Transverse colon (tissue), 4 donors: ENCODE data around the gene ARFGAP1. TPM values are rescaled to one million over a fixed set of nuclear protein-coding genes. Genes with fewer than 3 reads are reported as not detected.

Source experiments
- DNase-seq: peaks from one replicate; pipeline ENCODE4 v3.0.0-alpha.2; 2019
- H3K27ac ChIP-seq, 4 donors: fragments of 200-600 bp; sonication (generic); 2 replicates each; pipeline ENCODE4 v1.5.1; 2016 to 2018; ENCODE audit warnings: inconsistent platforms in 4 of 4
- H3K27me3 ChIP-seq: fragments of 200-600 bp; sonication (generic); 2 replicates; pipeline ENCODE4 v1.5.1; 2017; ENCODE audit warnings: inconsistent platforms
- H3K36me3 ChIP-seq, 4 donors: fragments of 200-600 bp; sonication (generic); 2 replicates each; pipeline ENCODE4 v1.5.1; 2017 to 2019; ENCODE audit warnings: inconsistent platforms in 4 of 4
- H3K4me1 ChIP-seq, 4 donors: fragments of 200-600 bp; sonication (generic); 2 replicates each; pipeline ENCODE4 v1.5.1; 2017 to 2020; ENCODE audit warnings: inconsistent platforms in 4 of 4
- H3K4me3 ChIP-seq, 4 donors: fragments of 200-600 bp; sonication (generic); 1 replicate in 1 of 4; 2 replicates in 3 of 4; pipeline versions ENCODE4 v1.5.1 to v1.6.1; 2017 to 2019; ENCODE audit warnings: inconsistent platforms in 4 of 4
- H3K9me3 ChIP-seq, 2 donors: fragments of 200-600 bp; sonication (generic); 2 replicates each; pipeline ENCODE4 v1.5.1; 2017 to 2019; ENCODE audit warnings: inconsistent platforms in 2 of 2
- CTCF ChIP-seq, 5 experiments: fragments of 200-600 bp in 3 of 5; fragments of 450-650 bp in 2 of 5; sonication (generic) in 3 of 5; IDR thresholded peaks; 1 replicate in 2 of 5; 2 replicates in 3 of 5; pipeline ENCODE4 v1.5.1; 2016 to 2017; ENCODE audit warnings: antibody characterized with exemption in 5 of 5, inconsistent platforms in 3 of 5, mild to moderate bottlenecking in 2 of 5, moderate library complexity in 1 of 5
- EP300 ChIP-seq: sonication (generic); formaldehyde crosslinking; IDR thresholded peaks from one replicate; pipeline ENCODE4 v1.6.1; 2017; ENCODE audit warnings: antibody characterized with exemption, low read depth
- POLR2A ChIP-seq: fragments of 450-650 bp; IDR thresholded peaks from one replicate; pipeline ENCODE4 v1.6.1; 2016; ENCODE audit warnings: antibody characterized with exemption, mild to moderate bottlenecking, moderate library complexity
- POLR2AphosphoS5 ChIP-seq, 3 donors: sonication (generic); formaldehyde crosslinking; IDR thresholded peaks; one replicate each; pipeline ENCODE4 v1.6.1; 2016; ENCODE audit warnings: antibody characterized with exemption in 3 of 3
- WGBS, 2 donors: methylation state at CpG; one replicate each; pipeline ENCODE4 v1.1.5; 2018; ENCODE audit warnings: low coverage in 1 of 2; 5-methylcytosine and 5-hydroxymethylcytosine counted together
- in situ Hi-C, 4 donors: fragments of 200-750 bp; cut with MboI; loops; one replicate each; pipeline versions ENCODE4 v1.15.0 to v1.15.1; 2017; ENCODE audit warnings: low sequenced_read_pairs in 3 of 4, low pct_ligation_motif_present in 1 of 4, low pct_unique_long_range_greater_than_20kb in 1 of 4
- intact Hi-C: fragments of 100-400 bp; cut with DNase I; formaldehyde crosslinking; loops from one replicate; pipeline ENCODE4 v1.15.1; 2023; ENCODE audit warnings: low total_unique reads
- total RNA-seq, 4 donors: library from RNA; depleted of rRNA; stranded (reverse); fragments of >200 nt; gene quantifications; one replicate each; pipeline ENCODE4 v1.1.0, GENCODE V29; 2016

The ARFGAP1 gene
- total RNA-seq, 4 donors from 2014 or later = 43.8 to 200 (median 74.8) TPM

- H3K27ac ChIP-seq = no peak overlapping the region
- in situ Hi-C loops (no loop called here), intact Hi-C loops (no loop called here)
- peaks cover 8% of the 10 kb centered on the region for H3K27me3 ChIP-seq
- H3K9me3 ChIP-seq = no peaks in the 10 kb centered on the region
- no peak for TF ChIP-seq POLR2A
- H3K36me3 ChIP-seq = no peaks in the 10 kb centered on the region
- WGBS, 2 donors = 89% methylated on average over 17 of the region's 24 CpGs; no CpG with 5 or more reads in 1 of the 2 donors
- no peak for DNase-seq
- H3K4me3 ChIP-seq = no peak overlapping the region
- H3K4me1 ChIP-seq = no peaks in the 10 kb centered on the region
Measured at GRCh38 chr20:63318391-63319163, 46.0 kb downstream of the ARFGAP1 start.

- H3K27ac ChIP-seq = no peak overlapping the region
- no peaks in the 10 kb centered on the region for H3K36me3 ChIP-seq
- H3K4me3 ChIP-seq = no peak overlapping the region
- H3K27me3 ChIP-seq = peaks cover 8% of the 10 kb centered on the region
- intact Hi-C loops = no loop called here
- WGBS, 2 donors = 45 to 70% methylated on average over 5 to 21 of the region's 25 CpGs
- H3K9me3 ChIP-seq = no peaks in the 10 kb centered on the region
- no peak for TF ChIP-seq POLR2AphosphoS5 (IDR thresholded peaks at IDR 0.05)
- no peak for TF ChIP-seq CTCF (IDR thresholded peaks at IDR 0.05)
- no peak for TF ChIP-seq POLR2A
- no peak for TF ChIP-seq EP300
- DNase-seq = no peak
- in situ Hi-C loops = no loop called here
- H3K4me1 ChIP-seq = no peaks in the 10 kb centered on the region
Measured at GRCh38 chr20:63319164-63320040, 46.8 kb downstream of the ARFGAP1 start.

GRCh38 chr20:63320041-63320511 is 47.5 kb downstream of the ARFGAP1 start:
- intact Hi-C loops = no loop called here
- WGBS, 2 donors = 75% methylated on average over 7 of the region's 23 CpGs; no CpG with 5 or more reads in 1 of the 2 donors
- in situ Hi-C loops = no loop called here
- Histone ChIP-seq H3K27ac (no peak overlapping the region), H3K4me1 (no peaks in the 10 kb centered on the region), H3K9me3 (no peaks in the 10 kb centered on the region), H3K27me3 (peaks cover 11% of the 10 kb centered on the region), H3K36me3 (no peaks in the 10 kb centered on the region), H3K4me3 (no peak overlapping the region)
- no peak for TF ChIP-seq EP300
- TF ChIP-seq POLR2AphosphoS5 (IDR thresholded peaks at IDR 0.05) = no peak
- no peak for DNase-seq

- H3K27me3 ChIP-seq = peaks cover 14% of the 10 kb centered on the region
- H3K4me1 ChIP-seq = no peaks in the 10 kb centered on the region
- H3K4me3 ChIP-seq = no peak overlapping the region
- TF ChIP-seq CTCF (IDR thresholded peaks at IDR 0.05) (no peak), EP300 (no peak), POLR2AphosphoS5 (IDR thresholded peaks at IDR 0.05) (no peak), POLR2A (no peak)
- DNase-seq = no peak
- H3K9me3 ChIP-seq = no peaks in the 10 kb centered on the region
- intact Hi-C loops (no loop called here), in situ Hi-C loops (no loop called here)
- 69% methylated on average over 6 of the region's 10 CpGs; no CpG with 5 or more reads in 1 of the 2 donors for WGBS, 2 donors
- no peak overlapping the region for H3K27ac ChIP-seq
- no peaks in the 10 kb centered on the region for H3K36me3 ChIP-seq
Measured at GRCh38 chr20:63320616-63321147, 48.1 kb downstream of the ARFGAP1 start.
